ENCODE data around the gene BEGAIN.

DNA sequence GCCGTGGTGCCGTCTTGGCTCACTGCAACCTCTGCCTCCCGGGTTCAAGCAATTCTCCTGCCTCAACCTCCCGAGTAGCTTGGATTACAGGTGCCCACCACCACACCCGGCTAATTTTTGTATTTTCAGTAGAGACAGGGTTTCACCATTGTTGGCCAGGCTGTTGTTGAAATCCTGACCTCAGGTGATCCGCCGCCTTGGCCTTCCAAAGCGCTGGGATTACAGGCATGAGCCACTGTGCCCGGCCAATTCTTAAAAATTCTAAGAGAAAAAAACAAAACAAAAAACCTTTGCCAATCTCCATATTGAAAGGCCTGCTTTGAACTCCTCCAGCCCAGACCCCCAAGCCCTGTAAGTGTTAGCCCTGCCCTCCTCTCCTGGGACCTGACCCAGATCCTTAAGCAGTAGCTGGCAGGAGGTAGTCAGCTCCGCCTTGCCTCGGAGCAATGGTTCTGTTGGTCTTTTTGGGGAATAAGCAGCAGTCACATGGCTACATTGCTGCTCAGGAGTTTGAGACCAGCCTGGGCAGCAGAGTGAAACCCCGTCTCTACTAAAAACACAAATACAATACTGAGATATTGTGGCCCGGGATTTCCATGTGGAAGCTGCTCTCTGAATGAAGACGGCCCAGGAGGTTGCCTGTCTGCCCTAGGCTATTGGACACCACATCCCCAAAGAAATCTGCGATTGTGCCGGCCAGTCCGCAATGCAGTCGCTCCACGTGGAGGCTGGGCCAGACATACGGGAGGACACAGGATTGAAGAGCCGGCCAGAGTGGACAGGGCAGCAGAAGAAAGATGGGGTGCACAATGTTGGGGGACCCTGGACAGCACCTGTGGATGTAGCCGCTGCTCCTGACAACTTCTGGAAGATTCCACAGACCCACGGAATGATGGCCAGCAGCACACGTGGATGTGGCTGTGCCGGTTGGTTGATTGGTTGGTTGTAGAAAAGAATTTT lies 28.8 kb upstream of the BEGAIN start:
- no peak for TF ChIP-seq POLR2AphosphoS5 (IDR thresholded peaks at IDR 0.05; ENCODE audit: low read depth, low read length)
- TF ChIP-seq TAF1 (IDR thresholded peaks at IDR 0.05; ENCODE audit: borderline replicate concordance, low read depth, low read length), result no peak
- TF ChIP-seq POLR2A (IDR thresholded peaks at IDR 0.05; ENCODE audit: low read depth, low read length), result no peak

All from GM12892 (cell line).